Epidermal melanocyte (primary cell): Measurements from ENCODE around the gene RGMB.
"Not testable (repeated sequence)": the region's sequence is repeated elsewhere in the genome, so short reads cannot be mapped to it uniquely, and the experiment has no call there.

ENCODE experiments used
- DNase-seq: peaks from one replicate; pipeline ENCODE4 v3.0.0; 2011; ENCODE audit warnings: low spot score; ENCODE audit not compliant: insufficient read length

The RGMB gene, protein sequence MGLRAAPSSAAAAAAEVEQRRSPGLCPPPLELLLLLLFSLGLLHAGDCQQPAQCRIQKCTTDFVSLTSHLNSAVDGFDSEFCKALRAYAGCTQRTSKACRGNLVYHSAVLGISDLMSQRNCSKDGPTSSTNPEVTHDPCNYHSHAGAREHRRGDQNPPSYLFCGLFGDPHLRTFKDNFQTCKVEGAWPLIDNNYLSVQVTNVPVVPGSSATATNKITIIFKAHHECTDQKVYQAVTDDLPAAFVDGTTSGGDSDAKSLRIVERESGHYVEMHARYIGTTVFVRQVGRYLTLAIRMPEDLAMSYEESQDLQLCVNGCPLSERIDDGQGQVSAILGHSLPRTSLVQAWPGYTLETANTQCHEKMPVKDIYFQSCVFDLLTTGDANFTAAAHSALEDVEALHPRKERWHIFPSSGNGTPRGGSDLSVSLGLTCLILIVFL

DNA sequence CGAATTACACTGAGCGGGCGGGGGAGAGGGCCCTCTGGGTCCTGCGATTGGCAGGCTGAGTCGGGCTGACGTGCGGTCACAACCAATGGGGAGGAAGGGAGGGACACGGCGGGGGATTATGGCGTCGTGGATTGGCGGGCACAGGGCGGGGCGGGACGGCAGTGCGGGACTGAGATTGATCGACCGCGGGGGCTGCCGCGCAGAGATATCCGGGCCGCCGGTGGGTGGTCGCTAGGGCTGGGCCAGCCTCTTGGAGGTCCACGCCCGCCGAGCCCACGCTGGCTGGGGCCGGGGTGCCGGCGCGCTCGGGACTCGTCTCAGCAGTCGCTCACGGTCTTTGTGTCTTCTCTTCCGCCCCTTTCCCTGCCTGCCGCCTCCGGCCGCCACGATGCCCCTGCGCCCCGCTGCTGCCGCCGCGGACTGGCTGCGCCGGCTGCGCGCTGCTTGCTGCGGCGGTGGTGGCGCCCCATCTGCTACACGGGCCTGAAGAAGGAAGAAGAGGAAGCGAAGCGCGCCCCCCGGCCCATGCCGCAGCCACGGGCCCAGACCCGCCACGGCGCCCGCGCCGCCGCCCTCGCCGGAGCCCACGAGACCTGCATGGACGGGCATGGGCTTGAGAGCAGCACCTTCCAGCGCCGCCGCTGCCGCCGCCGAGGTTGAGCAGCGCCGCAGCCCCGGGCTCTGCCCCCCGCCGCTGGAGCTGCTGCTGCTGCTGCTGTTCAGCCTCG is at the start of gene RGMB:
RGMB (plus strand) TSS at position 200 of the 728 bp plus-strand sequence; CDS start at position 608, 408 bp downstream.
- peak; percentile 94 for DNase-seq

DNA sequence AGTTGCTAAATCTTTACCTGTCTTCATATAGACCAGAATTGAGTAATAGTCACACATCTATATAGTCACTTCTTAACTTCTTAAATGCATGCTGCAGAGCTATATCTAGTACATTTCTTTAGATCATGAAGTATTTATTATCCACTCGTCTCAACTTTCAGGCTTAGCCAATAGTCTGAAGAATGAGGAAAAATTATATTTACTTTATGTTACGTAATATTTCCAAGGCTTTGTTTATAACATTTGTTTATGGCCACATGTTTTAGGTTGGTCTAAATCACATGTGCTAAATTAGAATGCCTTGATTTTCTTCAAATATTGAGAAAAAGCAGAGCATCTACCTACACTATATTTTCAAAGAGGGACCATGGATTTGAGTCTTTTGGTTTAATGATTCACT is 47.2 kb upstream of the RGMB start:
- DNase-seq, result no peak

GRCh38 chr5:98727686-98728085 is 45.8 kb upstream of the RGMB start:
- no peak for DNase-seq

DNA sequence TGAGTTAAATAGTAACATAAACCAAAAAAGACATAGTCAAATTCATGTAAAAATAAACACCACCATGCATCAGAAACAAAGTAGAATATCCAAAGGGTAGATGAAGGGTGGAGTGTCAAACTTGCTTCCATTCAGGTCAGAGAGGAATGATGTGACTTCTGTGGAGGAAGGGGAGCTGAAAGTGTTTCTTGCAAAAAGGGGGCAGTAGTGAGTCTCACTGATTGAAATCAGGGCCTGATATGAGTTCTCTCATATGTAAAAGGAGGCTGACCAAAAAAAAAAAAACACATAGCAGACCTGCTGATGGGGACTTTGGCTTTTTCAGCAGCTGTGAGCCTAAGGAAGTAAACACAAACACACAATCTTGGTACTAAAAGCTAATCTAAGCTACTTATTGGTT is 38.8 kb upstream of the RGMB start:
- DNase-seq, result no peak

DNA sequence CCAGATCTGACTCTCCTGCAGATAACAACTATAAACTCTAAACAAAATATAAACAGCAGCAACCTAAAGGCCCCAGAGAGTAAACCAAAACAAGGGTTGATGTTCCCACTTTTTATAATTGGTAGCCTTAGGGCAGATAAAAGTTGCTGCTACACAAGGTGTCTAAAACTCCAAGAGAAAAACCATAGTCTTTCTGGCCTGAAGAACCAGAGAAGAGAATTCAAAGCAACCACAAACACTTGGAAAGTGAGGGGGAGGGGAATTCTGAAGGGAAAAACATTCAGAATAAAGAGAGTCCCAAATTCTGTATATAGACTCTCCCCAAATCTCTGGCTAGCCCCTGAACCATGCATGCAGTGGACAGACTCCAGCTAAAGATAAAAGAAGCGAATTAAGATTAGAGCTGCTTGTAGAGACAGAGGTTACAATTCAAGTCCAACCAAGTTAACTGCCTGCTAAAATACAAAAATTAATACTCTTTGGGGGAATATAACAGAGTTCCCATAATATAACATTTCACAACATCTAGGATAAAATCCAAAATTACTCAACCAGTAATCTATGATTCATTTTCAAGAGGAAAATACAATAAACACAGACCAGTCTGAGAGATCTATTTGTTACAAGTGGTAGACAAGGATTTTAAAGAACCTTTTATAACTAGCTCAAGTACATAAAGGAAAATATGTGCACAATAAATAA is 37.5 kb upstream of the RGMB start:
- DNase-seq, result no peak

- no peak for DNase-seq
Measured at GRCh38 chr5:98736753-98737152, 36.7 kb upstream of the RGMB start.

DNA sequence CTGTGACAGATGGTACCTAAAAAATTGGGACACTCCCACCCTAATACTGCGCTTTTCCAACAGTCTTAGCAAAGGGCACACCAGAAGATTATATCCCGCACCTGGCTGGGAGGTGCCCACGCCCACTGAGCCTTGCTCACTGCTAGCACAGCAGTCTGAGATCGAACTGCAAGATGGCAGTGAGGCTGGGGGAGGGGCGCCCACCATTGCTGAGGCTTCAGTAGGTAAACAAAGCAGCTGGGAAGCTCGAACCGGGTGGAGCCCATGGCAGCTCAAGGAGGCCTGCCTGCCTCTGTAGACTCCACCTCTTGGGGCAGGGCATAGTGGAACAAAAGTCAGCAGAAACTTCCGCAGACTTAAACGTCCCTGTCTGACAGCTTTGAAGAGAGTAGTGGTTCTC is 36.0 kb upstream of the RGMB start:
- not testable (repeated sequence) for DNase-seq

- not testable (repeated sequence) for DNase-seq
Measured at GRCh38 chr5:98738481-98739149, 34.8 kb upstream of the RGMB start.

- no peak for DNase-seq
Measured at GRCh38 chr5:98741926-98742325, 31.5 kb upstream of the RGMB start.

- DNase-seq, result no peak
Measured at GRCh38 chr5:98742396-98743073, 30.9 kb upstream of the RGMB start.

DNA sequence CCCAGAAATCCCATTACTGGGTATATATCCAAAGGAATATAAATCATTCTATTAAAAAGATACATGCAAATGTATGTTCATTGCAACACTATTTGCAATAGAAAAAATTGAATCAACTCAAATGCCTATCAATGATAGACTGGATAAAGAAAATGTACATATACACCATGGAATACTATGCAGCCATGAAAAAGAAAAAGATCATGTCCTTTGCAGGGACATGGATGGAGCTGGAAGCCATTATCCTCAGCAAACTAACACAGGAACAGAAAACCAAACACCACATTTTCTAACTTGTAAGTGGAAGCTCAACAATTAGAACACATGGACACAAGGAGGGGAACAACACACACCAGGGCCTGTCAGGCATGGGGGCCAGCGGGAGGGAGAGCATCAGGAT is 25.2 kb upstream of the RGMB start:
- not testable (repeated sequence) for DNase-seq

DNA sequence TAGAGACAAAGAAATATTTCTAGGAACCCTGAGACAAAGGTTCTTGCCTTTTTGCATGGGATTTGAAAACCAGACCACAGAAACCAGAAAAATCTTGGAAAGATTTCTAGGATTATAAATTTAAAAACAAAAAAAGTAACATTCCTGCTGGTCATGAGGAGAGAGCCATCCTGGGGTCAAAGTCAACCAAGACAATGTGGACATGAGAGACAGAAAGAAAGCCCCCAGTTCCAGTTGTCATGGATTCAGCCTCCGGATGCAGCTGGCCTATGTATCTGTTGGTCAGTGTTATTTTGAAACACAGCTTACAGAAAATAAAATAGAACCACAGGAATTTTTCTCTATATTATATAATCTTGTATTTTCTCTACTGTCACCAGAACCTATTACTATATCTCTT is 24.4 kb upstream of the RGMB start:
- no peak for DNase-seq

- no peak for DNase-seq
Measured at GRCh38 chr5:98750693-98751092, 22.8 kb upstream of the RGMB start.

DNA sequence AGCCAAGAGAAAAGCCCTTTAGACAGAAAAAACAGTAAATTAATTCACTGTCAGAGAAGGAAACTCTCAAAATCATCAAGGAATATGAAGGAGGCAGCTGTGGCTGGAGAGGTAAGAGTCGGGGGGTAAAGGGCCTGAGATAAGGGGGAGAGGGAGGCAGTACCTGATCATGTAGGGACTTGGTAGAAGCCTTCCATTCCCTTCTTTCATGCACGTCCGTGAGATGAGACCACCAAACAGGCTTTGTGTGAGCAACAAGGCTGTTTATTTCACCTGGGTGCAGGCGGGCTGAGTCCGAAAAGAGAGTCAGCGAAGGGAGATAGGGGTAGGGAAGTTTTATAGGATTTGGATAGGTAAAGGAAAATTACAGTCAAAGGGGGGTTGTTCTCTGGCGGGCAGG is 21.1 kb upstream of the RGMB start:
- not testable (repeated sequence) for DNase-seq

DNA sequence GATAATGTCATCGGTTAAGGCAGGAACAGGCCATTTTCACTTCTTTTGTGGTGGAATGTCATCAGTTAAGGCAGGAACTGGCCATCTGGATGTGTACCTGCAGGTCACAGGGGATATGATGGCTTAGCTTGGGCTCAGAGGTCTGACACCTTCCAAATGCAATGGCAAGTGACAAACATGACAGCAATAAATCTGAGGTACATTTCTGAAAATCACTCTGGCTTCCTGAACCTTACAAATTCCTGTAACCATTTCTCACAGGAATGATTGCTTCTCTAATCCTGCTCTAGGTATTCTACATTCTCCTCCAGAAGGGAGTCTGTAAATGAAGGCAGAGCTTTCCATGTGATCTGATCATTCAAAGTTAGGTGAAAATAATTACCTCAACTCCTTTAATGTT is 20.7 kb upstream of the RGMB start:
- DNase-seq, result not testable (repeated sequence)

DNA sequence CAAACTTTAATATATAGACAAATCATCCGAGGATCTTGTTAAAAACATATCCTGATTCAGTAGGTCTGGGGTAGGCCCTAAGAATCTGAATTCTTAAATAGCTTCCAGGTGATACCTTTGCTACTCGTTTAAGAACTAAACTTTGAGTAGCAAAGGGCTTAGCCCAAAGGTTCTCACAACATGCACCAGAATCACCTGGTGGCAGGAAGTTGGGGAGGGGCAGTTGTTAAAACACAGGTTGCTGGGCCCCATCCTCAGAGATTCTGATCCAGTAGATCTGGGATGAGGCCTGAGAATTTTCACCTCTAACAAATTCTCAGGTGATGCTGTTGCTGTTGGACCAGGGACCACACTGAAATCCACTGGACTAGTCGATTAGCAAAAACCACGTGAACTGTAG is 20.0 kb upstream of the RGMB start:
- no peak for DNase-seq

GRCh38 chr5:98755406-98755805 is 18.1 kb upstream of the RGMB start:
- no peak for DNase-seq

DNA sequence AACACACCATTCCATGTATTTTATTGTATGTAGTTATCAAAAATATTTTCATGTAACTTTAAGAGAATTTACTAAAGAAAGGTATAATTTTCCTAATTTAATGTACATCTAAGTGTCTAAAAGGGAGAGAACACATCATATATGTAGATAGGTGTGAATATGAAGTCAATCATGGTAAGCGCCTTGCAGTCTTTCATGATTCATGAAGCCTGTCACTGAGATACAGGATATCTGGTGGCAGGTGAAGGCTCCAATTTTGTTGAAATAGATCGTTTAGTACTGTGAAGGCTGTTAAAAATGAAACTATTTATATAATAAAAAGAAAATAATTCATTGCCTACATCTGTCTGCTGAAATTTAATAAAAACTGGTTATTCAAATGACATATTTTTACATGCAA is 15.5 kb upstream of the RGMB start:
- DNase-seq, result no peak

DNA sequence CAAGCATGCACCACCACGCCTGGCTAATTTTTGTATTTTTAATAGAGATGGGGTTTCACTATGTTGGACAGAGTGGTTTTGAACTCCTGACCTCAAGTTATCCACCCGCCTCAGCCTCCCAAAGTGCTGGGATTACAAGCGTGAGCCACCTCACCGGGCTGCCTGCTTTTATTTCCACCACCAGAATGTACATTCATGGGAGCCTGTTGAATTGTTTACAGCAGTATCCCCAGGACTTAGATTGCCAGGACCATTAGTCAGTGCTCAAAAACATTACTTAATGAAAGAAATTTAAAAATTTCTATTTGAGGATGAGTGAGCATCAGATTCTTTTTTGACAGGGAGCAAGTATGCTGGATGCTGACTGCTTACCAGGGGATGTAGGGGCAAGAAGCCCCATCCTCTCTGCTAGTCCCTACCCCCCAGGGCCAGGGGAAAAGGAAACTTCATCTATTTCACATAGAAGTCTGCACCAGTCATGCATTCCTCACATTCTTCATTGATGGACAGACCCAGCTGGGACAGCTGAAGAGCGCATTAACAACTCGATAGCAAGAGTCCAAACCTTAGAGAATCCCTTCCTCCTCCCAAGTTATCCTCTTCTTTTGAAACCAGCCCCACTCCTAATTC is 10.3 kb upstream of the RGMB start:
- no peak for DNase-seq

- DNase-seq, result no peak
Measured at GRCh38 chr5:98765815-98766214, 7.6 kb upstream of the RGMB start.

DNA sequence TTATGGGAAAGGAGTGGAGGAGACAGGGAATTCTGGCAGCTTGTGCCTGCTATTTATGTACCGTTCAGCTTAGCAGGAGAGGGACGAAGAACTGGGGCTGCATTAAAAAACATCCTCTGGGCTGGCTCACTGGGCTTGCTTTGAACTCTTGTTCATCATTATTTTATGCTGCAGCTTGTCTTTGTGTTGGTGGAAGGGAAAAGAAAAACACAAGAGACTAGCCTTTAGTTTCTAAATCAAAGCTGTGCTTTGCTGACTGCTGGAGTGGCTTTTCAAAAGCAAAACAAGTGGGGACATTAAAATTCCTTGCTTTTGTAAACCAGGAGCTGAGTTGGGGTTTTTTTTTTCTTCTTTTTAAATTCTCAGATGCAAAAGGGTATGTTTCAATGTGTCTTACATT is 5.9 kb upstream of the RGMB start:
- no peak for DNase-seq
